CD4-positive, alpha-beta T cell (primary cell): Measurements from ENCODE around the gene MSMP. TPM values are rescaled to one million over a fixed set of nuclear protein-coding genes. Genes with fewer than 3 reads are reported as not detected.

Source experiments
- ATAC-seq: fragments of 200-7000 bp; cut with Tn5 transposase; one replicate; pipeline ENCODE4 v1.10.0; 2022; ENCODE audit warnings: mild to moderate bottlenecking; ENCODE audit not compliant: poor library complexity
- CTCF ChIA-PET: fragments of 350-600 bp; sonication (Branson Sonifier 250); formaldehyde crosslinking; loops from one replicate; lab custom pipeline; 2021; ENCODE audit warnings: antibody characterized with exemption, inconsistent platforms; lab: Charles Lee
- POLR2A ChIA-PET: fragments of 350-600 bp; sonication (Branson Sonifier 250); formaldehyde crosslinking; loops from one replicate; lab custom pipeline; 2021; ENCODE audit warnings: antibody characterized with exemption, inconsistent platforms; lab: Charles Lee
- DNase-seq, 14 experiments: peaks; one replicate each; pipeline ENCODE4 v3.0.0-alpha.2; 2013 to 2020; ENCODE audit warnings: mixed read lengths in 2 of 14
- H3K27ac ChIP-seq, 2 donors: one replicate each; pipeline versions ENCODE4 v1.5.1 to v1.7.0; 2013; ENCODE audit warnings: low read length in 2 of 2, low read depth in 1 of 2, mild to moderate bottlenecking in 1 of 2
- H3K27me3 ChIP-seq, 2 experiments: 1 replicate in 1 of 2; 2 replicates in 1 of 2; pipeline versions ENCODE4 v1.6.1 to v1.7.0; 2013; ENCODE audit warnings: low read length in 2 of 2, control low read depth in 1 of 2, mild to moderate bottlenecking in 1 of 2, moderate library complexity in 1 of 2; ENCODE audit not compliant: insufficient read depth in 2 of 2, control insufficient read depth in 1 of 2
- H3K36me3 ChIP-seq: one replicate; pipeline ENCODE4 v1.6.1; 2013; ENCODE audit warnings: low read length, control low read depth; ENCODE audit not compliant: insufficient read depth
- H3K4me1 ChIP-seq: one replicate; pipeline ENCODE4 v1.6.1; 2013; ENCODE audit warnings: low read length, control low read depth; ENCODE audit not compliant: insufficient read depth
- H3K4me3 ChIP-seq: one replicate; pipeline ENCODE4 v1.5.1; 2013; ENCODE audit warnings: mild to moderate bottlenecking, low read length, moderate library complexity
- H3K9me3 ChIP-seq, 2 experiments: 1 replicate in 1 of 2; 2 replicates in 1 of 2; pipeline versions ENCODE4 v1.6.1 to v1.7.0; 2013; ENCODE audit warnings: low read length in 2 of 2, mild to moderate bottlenecking in 2 of 2, control low read depth in 1 of 2, moderate library complexity in 1 of 2; ENCODE audit not compliant: control insufficient read depth in 1 of 2, insufficient read depth in 1 of 2
- H3K27ac Mint-ChIP-seq: one replicate; pipeline ENCODE4 v1.8.0; 2020; ENCODE audit warnings: mixed read lengths
- H3K27me3 Mint-ChIP-seq: one replicate; pipeline ENCODE4 v1.8.0; 2021; ENCODE audit warnings: mixed read lengths
- H3K36me3 Mint-ChIP-seq: one replicate; pipeline ENCODE4 v1.8.0; 2021; ENCODE audit warnings: low read depth, mixed read lengths
- H3K4me1 Mint-ChIP-seq: one replicate; pipeline ENCODE4 v1.8.0; 2021; ENCODE audit warnings: low read depth, mixed read lengths
- H3K4me3 Mint-ChIP-seq: one replicate; pipeline ENCODE4 v1.8.0; 2020; ENCODE audit warnings: mild to moderate bottlenecking, mixed read lengths
- H3K9me3 Mint-ChIP-seq: one replicate; pipeline ENCODE4 v1.8.0; 2020; ENCODE audit warnings: mixed read lengths
- intact Hi-C, 2 experiments: fragments of 100-400 bp; cut with DNase I in 1 of 2; cut with micrococcal nuclease in 1 of 2; formaldehyde crosslinking; loops; one replicate each; pipeline versions ENCODE4 v1.15.1 to v1.9.0; 2023 to 2025; cut with DNase I, micrococcal nuclease
- microRNA-seq: library from miRNA; unstranded; fragments of <30 nt; microRNA quantifications from one replicate; pipeline ENCODE4 v1.2.0, GENCODE V29; 2021; ENCODE audit warnings: borderline microRNAs expressed, borderline replicate concordance
- total RNA-seq, 174 experiments: library from RNA in 2 of 174; stranded (reverse) in 2 of 174; gene quantifications; one replicate each; pipeline ENCODE4 v1.2.3 and lab custom pipeline; 2021 to 2026
- TF ChIP-seq, protein P1 (sequence below): fragments of 200-600 bp; IDR thresholded peaks from one replicate; pipeline ENCODE4 v1.8.0; 2022; ENCODE audit warnings: antibody characterized with exemption, mild to moderate bottlenecking

MSMP gene
- total RNA-seq, 2 experiments from 2014 or later = not detected

DNA sequence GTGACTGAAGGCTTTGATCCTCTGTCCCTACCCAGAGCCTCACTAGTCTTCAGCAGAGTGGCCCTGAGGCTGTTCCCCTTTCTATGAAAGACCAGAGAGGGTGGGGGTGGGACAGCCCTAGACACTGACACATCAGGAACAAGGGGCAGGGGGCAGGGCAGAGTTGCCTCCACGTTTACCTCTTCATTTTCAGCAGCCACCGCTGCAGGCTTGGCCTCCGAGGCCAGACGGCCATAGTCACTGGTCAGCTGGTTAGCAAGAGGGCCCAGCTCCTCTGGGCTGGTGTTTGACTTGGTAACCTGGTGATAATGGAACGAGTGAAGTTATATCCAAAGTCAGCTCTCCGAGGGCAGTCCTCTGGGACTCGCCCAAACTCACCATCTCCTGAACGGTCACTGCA, 48.7 kb downstream of the MSMP start:
- ChIA-PET POLR2A (interaction anchor here (1.3 to 1.5 kb wide), 2 partner anchors 26 to 43 kb away, joined by 3 read pairs; partner anchors contain the start of gene TLN1), CTCF (no interaction called here)
- ATAC-seq (no peak), DNase-seq (no peak)
- Histone ChIP-seq H3K27me3 (no peaks in the 10 kb centered on the region), H3K27ac (no peak overlapping the region), H3K4me3 (no peak overlapping the region), H3K4me1 (no peaks in the 10 kb centered on the region), H3K36me3 (peaks cover 92% of the 10 kb centered on the region), H3K9me3 (no peaks in the 10 kb centered on the region)
- H3K27ac Mint-ChIP-seq = no peak overlapping the region
- H3K36me3 Mint-ChIP-seq = peaks cover 3% of the 10 kb centered on the region
- H3K27me3 Mint-ChIP-seq = no peaks in the 10 kb centered on the region
- TF ChIP-seq, protein P1, sequence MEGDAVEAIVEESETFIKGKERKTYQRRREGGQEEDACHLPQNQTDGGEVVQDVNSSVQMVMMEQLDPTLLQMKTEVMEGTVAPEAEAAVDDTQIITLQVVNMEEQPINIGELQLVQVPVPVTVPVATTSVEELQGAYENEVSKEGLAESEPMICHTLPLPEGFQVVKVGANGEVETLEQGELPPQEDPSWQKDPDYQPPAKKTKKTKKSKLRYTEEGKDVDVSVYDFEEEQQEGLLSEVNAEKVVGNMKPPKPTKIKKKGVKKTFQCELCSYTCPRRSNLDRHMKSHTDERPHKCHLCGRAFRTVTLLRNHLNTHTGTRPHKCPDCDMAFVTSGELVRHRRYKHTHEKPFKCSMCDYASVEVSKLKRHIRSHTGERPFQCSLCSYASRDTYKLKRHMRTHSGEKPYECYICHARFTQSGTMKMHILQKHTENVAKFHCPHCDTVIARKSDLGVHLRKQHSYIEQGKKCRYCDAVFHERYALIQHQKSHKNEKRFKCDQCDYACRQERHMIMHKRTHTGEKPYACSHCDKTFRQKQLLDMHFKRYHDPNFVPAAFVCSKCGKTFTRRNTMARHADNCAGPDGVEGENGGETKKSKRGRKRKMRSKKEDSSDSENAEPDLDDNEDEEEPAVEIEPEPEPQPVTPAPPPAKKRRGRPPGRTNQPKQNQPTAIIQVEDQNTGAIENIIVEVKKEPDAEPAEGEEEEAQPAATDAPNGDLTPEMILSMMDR = no peak
- H3K4me3 Mint-ChIP-seq = no peak overlapping the region
- H3K9me3 Mint-ChIP-seq = no peaks in the 10 kb centered on the region
- intact Hi-C loops = no loop called here
- H3K4me1 Mint-ChIP-seq = no peaks in the 10 kb centered on the region

DNA sequence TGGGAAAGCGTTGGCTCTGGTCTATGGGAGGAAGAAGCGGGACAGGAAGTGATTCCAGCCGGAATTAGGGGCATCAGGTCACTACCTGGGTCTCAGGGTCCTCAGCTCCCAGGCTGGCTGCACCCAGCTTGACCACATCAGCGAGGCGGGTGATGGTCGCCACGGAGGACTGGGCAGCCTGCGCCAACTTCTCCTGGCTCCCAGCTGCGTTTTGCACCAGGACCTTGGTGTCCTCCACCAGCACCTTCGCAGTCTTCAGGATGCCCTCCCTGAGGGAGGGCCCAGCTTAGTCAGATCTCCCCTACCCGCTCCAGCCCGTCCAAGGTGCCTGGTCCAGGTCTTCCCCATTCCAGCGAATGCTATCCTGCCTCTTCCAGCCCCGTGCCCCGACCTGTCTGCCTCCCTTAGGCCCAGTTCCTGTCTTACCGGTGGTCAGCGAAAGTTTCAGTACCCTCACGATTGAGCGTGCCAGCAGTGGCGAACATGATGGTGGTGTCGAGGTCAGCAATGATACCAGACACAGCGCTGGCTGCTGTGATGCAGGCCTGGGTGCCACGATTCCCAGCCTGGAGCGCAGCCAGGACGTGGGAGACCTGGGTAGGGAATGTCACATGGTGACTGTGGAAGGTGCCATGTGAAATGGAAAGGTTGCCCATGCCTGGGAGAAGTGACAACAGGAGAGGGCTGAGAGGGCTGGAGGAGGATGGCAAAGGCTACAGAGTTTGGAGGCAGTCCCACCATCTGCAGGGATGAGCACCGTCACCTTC, 50.0 kb downstream of the MSMP start:
- DNase-seq = no peak
- Histone ChIP-seq H3K36me3 (peaks cover 97% of the 10 kb centered on the region), H3K4me1 (no peaks in the 10 kb centered on the region), H3K27ac (no peak overlapping the region), H3K27me3 (no peaks in the 10 kb centered on the region), H3K4me3 (no peak overlapping the region), H3K9me3 (no peaks in the 10 kb centered on the region)
- Mint-ChIP-seq H3K4me1 (no peaks in the 10 kb centered on the region), H3K36me3 (no peaks in the 10 kb centered on the region), H3K4me3 (no peak overlapping the region), H3K27me3 (no peaks in the 10 kb centered on the region), H3K9me3 (no peaks in the 10 kb centered on the region), H3K27ac (no peak overlapping the region)
- TF ChIP-seq, protein P1 = no peak
- ChIA-PET POLR2A (interaction anchor here (1.1 to 1.5 kb wide), 2 partner anchors 13 to 44 kb away, joined by 3 read pairs; no protein-coding TSS in a partner anchor), CTCF (interaction anchor here (1.0 kb wide), 1 partner anchor 93 kb away, joined by 3 read pairs; no protein-coding TSS in a partner anchor)
- intact Hi-C loops = no loop called here
- ATAC-seq = no peak

Small RNA genes within 50 kb of the gene (microRNA-seq; reads per million reads assigned to microRNA genes)
- not detected for gene MIR6852
- not detected for gene MIR6853

Other genes with a start within 250 kb of the MSMP start
- 10 to 100 TPM; 18.5 to 18.6 TPM for gene TESK1, start 149.0 kb downstream of the MSMP start, total RNA-seq
- gene CD72, start 135.9 kb downstream of the MSMP start, total RNA-seq = 1 to 10 TPM; 2.3 to 3.6 TPM
- gene SIT1, start 103.3 kb downstream of the MSMP start, total RNA-seq = 10 to 100 TPM; 18.4 to 19.2 TPM
- gene RMRP, start 96.3 kb downstream of the MSMP start, total RNA-seq = over 10,000 TPM; 14,857 to 24,615 TPM
- gene CCDC107, start 96.0 kb downstream of the MSMP start, total RNA-seq = 10 to 100 TPM; 10.2 TPM
- gene ARHGEF39, start 89.1 kb downstream of the MSMP start, total RNA-seq = under 1 TPM; 0.08 to 0.17 TPM
- not detected for gene CA9, start 80.3 kb downstream of the MSMP start, total RNA-seq
- gene TPM2, start 64.4 kb downstream of the MSMP start, total RNA-seq = 10 to 100 TPM; 63.1 to 63.5 TPM
- gene TLN1, start 22.1 kb downstream of the MSMP start, total RNA-seq = 100 to 1,000 TPM; 149 to 151 TPM
- gene CREB3, start 21.6 kb downstream of the MSMP start, total RNA-seq = 10 to 100 TPM; 13.7 to 15.4 TPM
- 10 to 100 TPM; 17.3 to 18.6 TPM for gene GBA2, start 5.0 kb downstream of the MSMP start, total RNA-seq
- gene RGP1, start 5.0 kb downstream of the MSMP start, total RNA-seq = 10 to 100 TPM; 12.6 to 13.1 TPM
- 1 to 10 TPM; 1.2 to 4.2 TPM for gene NPR2, start 37.3 kb upstream of the MSMP start, total RNA-seq
- 1 to 10 TPM in 1 of 2 experiments, under 1 TPM in 1; 0.81 to 1.3 TPM for gene SPAG8, start 58.0 kb upstream of the MSMP start, total RNA-seq
- 10 to 100 TPM; 10.9 to 12.6 TPM for gene HINT2, start 60.8 kb upstream of the MSMP start, total RNA-seq
- gene FAM221B, start 74.5 kb upstream of the MSMP start, total RNA-seq = not detected
- gene TMEM8B, start 75.0 kb upstream of the MSMP start, total RNA-seq = 1 to 10 TPM; 8.9 to 9.6 TPM
- not detected for gene OR13J1, start 116.1 kb upstream of the MSMP start, total RNA-seq
- gene HRCT1, start 151.9 kb upstream of the MSMP start, total RNA-seq = not detected
- not detected for gene SPAAR, start 155.2 kb upstream of the MSMP start, total RNA-seq
- gene OR2S2, start 203.9 kb upstream of the MSMP start, total RNA-seq = not detected